SK-N-SH (cell line): ENCODE measurements around the gene ARMC10.

Experiments used
- EP300 ChIP-seq, 2 experiments: IDR thresholded peaks; 2 replicates each; pipeline versions ENCODE4 v1.4.0 to v1.6.1; 2012; ENCODE audit warnings: borderline replicate concordance in 1 of 2, low read depth in 1 of 2, low read length in 1 of 2
- EZH2phosphoT487 ChIP-seq: fragments of 200-600 bp; sonication (generic); IDR thresholded peaks from 2 replicates; pipeline ENCODE4 v1.6.1; 2017; ENCODE audit warnings: low read depth, mixed run types, mild to moderate bottlenecking, antibody characterized with exemption, moderate library complexity, borderline replicate concordance
- JUND ChIP-seq: IDR thresholded peaks from 2 replicates; pipeline ENCODE4 v1.4.0; 2012
- MXI1 ChIP-seq: IDR thresholded peaks from 2 replicates; pipeline ENCODE4 v1.6.1; 2012; ENCODE audit warnings: mild to moderate bottlenecking, low read depth, low read length, improper control_type of control experiment
- NRF1 ChIP-seq: IDR thresholded peaks from 2 replicates; pipeline ENCODE4 v1.6.1; 2012; ENCODE audit warnings: low read depth, mild to moderate bottlenecking, low read length
- POLR2AphosphoS5 ChIP-seq: IDR thresholded peaks from 2 replicates; pipeline ENCODE4 v1.6.1; 2012; ENCODE audit warnings: low read depth, low read length
- RAD21 ChIP-seq: IDR thresholded peaks from 2 replicates; pipeline ENCODE4 v1.6.1; 2012; ENCODE audit warnings: mild to moderate bottlenecking, low read length
- RCOR1 ChIP-seq: fragments of 150-350 bp; IDR thresholded peaks from 2 replicates; pipeline ENCODE4 v1.6.1; 2017; ENCODE audit warnings: antibody characterized with exemption, low read length
- RFX5 ChIP-seq: IDR thresholded peaks from 2 replicates; pipeline ENCODE4 v1.6.1; 2012; ENCODE audit warnings: mild to moderate bottlenecking, improper control_type of control experiment, low read length
- SIN3A ChIP-seq: IDR thresholded peaks from 2 replicates; pipeline ENCODE4 v1.6.1; 2012; ENCODE audit warnings: low read depth, mild to moderate bottlenecking, low read length, moderate library complexity, borderline replicate concordance
- TAF1 ChIP-seq: IDR thresholded peaks from 2 replicates; pipeline ENCODE4 v1.6.1; 2012; ENCODE audit warnings: low read depth, mild to moderate bottlenecking, low read length, moderate library complexity, borderline replicate concordance
- TF ChIP-seq, protein P1 (sequence below): fragments of 200-600 bp; sonication (generic); IDR thresholded peaks from 2 replicates; pipeline ENCODE4 v1.6.1; 2017; ENCODE audit warnings: antibody characterized with exemption, mild to moderate bottlenecking, moderate library complexity
- TF ChIP-seq, protein P2 (sequence below): IDR thresholded peaks from 2 replicates; pipeline ENCODE4 v1.4.0; 2012; ENCODE audit warnings: low read depth
- TF ChIP-seq, protein P3 (sequence below): fragments of 150-350 bp; IDR thresholded peaks from 2 replicates; pipeline ENCODE4 v1.6.1; 2017; ENCODE audit warnings: antibody characterized with exemption, low read length, low read depth, borderline replicate concordance

DNA sequence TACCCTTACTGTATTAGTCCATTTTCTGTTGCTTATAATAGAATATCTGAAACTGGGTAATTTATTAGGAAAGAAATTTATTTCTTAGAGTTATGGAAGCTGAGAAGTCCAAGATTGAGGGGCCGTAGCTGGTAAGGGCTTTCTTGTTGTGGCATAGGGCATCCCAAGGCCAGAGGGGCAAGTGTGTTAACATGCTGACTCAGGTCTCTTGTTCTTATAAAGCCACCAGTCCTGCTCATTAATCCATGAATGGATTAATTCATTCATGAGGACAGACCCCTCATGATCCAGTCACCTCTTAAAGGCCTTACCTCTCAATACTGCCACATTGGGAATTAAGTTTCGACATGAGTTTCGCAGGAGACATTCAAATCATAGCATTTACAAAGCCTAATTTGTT is 2.4 kb downstream of the ARMC10 start:
- TF ChIP-seq SIN3A (no peak), RAD21 (no peak), EP300 (IDR thresholded peaks at IDR 0.05; ENCODE audit: borderline replicate concordance in 1 of 2, low read depth in 1 of 2, low read length in 1 of 2) (no peak), EZH2phosphoT487 (no peak), POLR2AphosphoS5 (no peak), RFX5 (no peak), JUND (no peak), TAF1 (no peak), MXI1 (no peak), NRF1 (no peak), RCOR1 (no peak)
- TF ChIP-seq, protein P1, sequence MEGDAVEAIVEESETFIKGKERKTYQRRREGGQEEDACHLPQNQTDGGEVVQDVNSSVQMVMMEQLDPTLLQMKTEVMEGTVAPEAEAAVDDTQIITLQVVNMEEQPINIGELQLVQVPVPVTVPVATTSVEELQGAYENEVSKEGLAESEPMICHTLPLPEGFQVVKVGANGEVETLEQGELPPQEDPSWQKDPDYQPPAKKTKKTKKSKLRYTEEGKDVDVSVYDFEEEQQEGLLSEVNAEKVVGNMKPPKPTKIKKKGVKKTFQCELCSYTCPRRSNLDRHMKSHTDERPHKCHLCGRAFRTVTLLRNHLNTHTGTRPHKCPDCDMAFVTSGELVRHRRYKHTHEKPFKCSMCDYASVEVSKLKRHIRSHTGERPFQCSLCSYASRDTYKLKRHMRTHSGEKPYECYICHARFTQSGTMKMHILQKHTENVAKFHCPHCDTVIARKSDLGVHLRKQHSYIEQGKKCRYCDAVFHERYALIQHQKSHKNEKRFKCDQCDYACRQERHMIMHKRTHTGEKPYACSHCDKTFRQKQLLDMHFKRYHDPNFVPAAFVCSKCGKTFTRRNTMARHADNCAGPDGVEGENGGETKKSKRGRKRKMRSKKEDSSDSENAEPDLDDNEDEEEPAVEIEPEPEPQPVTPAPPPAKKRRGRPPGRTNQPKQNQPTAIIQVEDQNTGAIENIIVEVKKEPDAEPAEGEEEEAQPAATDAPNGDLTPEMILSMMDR, result no peak
- TF ChIP-seq, protein P2, sequence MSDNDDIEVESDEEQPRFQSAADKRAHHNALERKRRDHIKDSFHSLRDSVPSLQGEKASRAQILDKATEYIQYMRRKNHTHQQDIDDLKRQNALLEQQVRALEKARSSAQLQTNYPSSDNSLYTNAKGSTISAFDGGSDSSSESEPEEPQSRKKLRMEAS, result no peak
- TF ChIP-seq, protein P3, sequence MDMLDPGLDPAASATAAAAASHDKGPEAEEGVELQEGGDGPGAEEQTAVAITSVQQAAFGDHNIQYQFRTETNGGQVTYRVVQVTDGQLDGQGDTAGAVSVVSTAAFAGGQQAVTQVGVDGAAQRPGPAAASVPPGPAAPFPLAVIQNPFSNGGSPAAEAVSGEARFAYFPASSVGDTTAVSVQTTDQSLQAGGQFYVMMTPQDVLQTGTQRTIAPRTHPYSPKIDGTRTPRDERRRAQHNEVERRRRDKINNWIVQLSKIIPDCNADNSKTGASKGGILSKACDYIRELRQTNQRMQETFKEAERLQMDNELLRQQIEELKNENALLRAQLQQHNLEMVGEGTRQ, result no peak
